ENCODE measurements around the gene AAK1.
"Not testable (repeated sequence)": the region's sequence is repeated elsewhere in the genome, so short reads cannot be mapped to it uniquely, and the experiment has no call there.

Gene AAK1

GRCh38 chr2:69449906-69450305 is 193.6 kb downstream of the AAK1 start:
- no peak overlapping the region for H3K4me3 ChIP-seq (ENCODE audit: low read depth, low read length)
- no peak for DNase-seq (ENCODE audit: low read depth)
- no peak for TF ChIP-seq CTCF (IDR thresholded peaks at IDR 0.05; ENCODE audit: low read depth, low read length, missing control alignments)

GRCh38 chr2:69443673-69444072 is 199.9 kb downstream of the AAK1 start:
- DNase-seq (ENCODE audit: low read depth); H3K4me3 ChIP-seq (ENCODE audit: low read depth, low read length): not testable (repeated sequence)

GRCh38 chr2:69439499-69439898 is 204.0 kb downstream of the AAK1 start:
- not testable (repeated sequence) for DNase-seq (ENCODE audit: low read depth); H3K4me3 ChIP-seq (ENCODE audit: low read depth, low read length)

GRCh38 chr2:69438580-69438979 is 205.0 kb downstream of the AAK1 start:
- H3K4me3 ChIP-seq (ENCODE audit: low read depth, low read length), result no peak overlapping the region
- no peak for TF ChIP-seq CTCF (IDR thresholded peaks at IDR 0.05; ENCODE audit: low read depth, low read length, missing control alignments)
- no peak for DNase-seq (ENCODE audit: low read depth)

- DNase-seq (ENCODE audit: low read depth), result no peak
- no peak for TF ChIP-seq CTCF (IDR thresholded peaks at IDR 0.05; ENCODE audit: low read depth, low read length, missing control alignments)
Measured at GRCh38 chr2:69437751-69438154, 205.8 kb downstream of the AAK1 start.

GRCh38 chr2:69436938-69437750 is 206.4 kb downstream of the AAK1 start, which contains the start of gene NFU1:
Gene NFU1, minus strand, starts transcription at chr2:69437435. Its CDS starts 13 bp downstream, at chr2:69437422.
- peak; percentile 64 for TF ChIP-seq CTCF (IDR thresholded peaks at IDR 0.05; ENCODE audit: low read depth, low read length, missing control alignments)
- peak within 1 kb of the TSS; percentile 72 for H3K4me3 ChIP-seq (ENCODE audit: low read depth, low read length)
- peak; percentile 86 for DNase-seq (ENCODE audit: low read depth)

More at GRCh38 chr2:69437751-69438154, 205.8 kb downstream of the AAK1 start:
- peak overlapping the region; percentile 72 for H3K4me3 ChIP-seq (ENCODE audit: low read depth, low read length)

- no peak for TF ChIP-seq CTCF (IDR thresholded peaks at IDR 0.05; ENCODE audit: low read depth, low read length, missing control alignments)
- DNase-seq (ENCODE audit: low read depth), result no peak
- peak overlapping the region; percentile 72 for H3K4me3 ChIP-seq (ENCODE audit: low read depth, low read length)
Measured at GRCh38 chr2:69436596-69436937, 207.0 kb downstream of the AAK1 start.

- no peak for DNase-seq (ENCODE audit: low read depth)
- no peak overlapping the region for H3K4me3 ChIP-seq (ENCODE audit: low read depth, low read length)
- no peak for TF ChIP-seq CTCF (IDR thresholded peaks at IDR 0.05; ENCODE audit: low read depth, low read length, missing control alignments)
Measured at GRCh38 chr2:69434753-69435152, 208.8 kb downstream of the AAK1 start.
